ENCODE measurements around the gene EMP1. TPM values are rescaled to one million over a fixed set of nuclear protein-coding genes. Genes with fewer than 3 reads are reported as not detected.

EMP1 gene
- total RNA-seq, 1 experiment from 2014 or later: 0.63 TPM

GRCh38 chr12:13190275-13190674, 6.3 kb upstream of the EMP1 start:
- no peak overlapping the region for H3K4me3 Mint-ChIP-seq
- TF ChIP-seq CTCF (conservative IDR thresholded peaks at IDR 0.05): no peak
- Histone ChIP-seq H2AK5ac (ENCODE audit: insufficient read length, low read length) (no peak overlapping the region), H2BK20ac (ENCODE audit: low read depth, low read length, poor library complexity, severe bottlenecking) (no peak overlapping the region), H3K56ac (ENCODE audit: insufficient read length, low read depth, low read length) (no peak overlapping the region), H2AFZ (ENCODE audit: low read length) (no peak overlapping the region), H3K27me3 (ENCODE audit: insufficient read depth, low read length) (no peaks in the 10 kb centered on the region), H3K79me1 (ENCODE audit: insufficient read depth, low read depth, low read length, poor library complexity, severe bottlenecking) (no peaks in the 10 kb centered on the region), H3K9me3 (ENCODE audit: control insufficient read depth, low read depth, low read length) (no peaks in the 10 kb centered on the region), H3K4me2 (ENCODE audit: insufficient read depth, insufficient read length, low read length) (no peak overlapping the region), H3K14ac (ENCODE audit: insufficient read depth, low read length) (no peak overlapping the region), H2BK120ac (ENCODE audit: low read depth, low read length, poor library complexity, severe bottlenecking) (no peak overlapping the region), H3K18ac (ENCODE audit: insufficient read length, low read depth, low read length) (no peak overlapping the region), H3K79me2 (ENCODE audit: insufficient read depth, low read length) (no peaks in the 10 kb centered on the region), H3T11ph (ENCODE audit: low read length) (no peak overlapping the region), H3K23ac (ENCODE audit: insufficient read length, low read depth, low read length) (no peak overlapping the region), H4K91ac (ENCODE audit: insufficient read length, low read depth, low read length) (no peak overlapping the region), H3K23me2 (ENCODE audit: insufficient read length, low read depth, low read length, poor library complexity, severe bottlenecking) (no peaks in the 10 kb centered on the region), H2BK15ac (ENCODE audit: low read depth, low read length) (no peak overlapping the region), H3K4me1 (ENCODE audit: insufficient read depth, low read length) (no peaks in the 10 kb centered on the region), H4K8ac (replicated peaks; ENCODE audit: insufficient read length, low read depth, low read length) (no peak overlapping the region), H3K4ac (ENCODE audit: low read depth, low read length) (no peak overlapping the region), H2BK5ac (ENCODE audit: insufficient read length, low read length) (no peak overlapping the region), H3K27ac (ENCODE audit: insufficient read length, low read depth, low read length) (no peak overlapping the region), H3K9ac (ENCODE audit: extremely low read depth, insufficient read length, low read length) (no peak overlapping the region), H4K20me1 (ENCODE audit: control insufficient read depth, insufficient read depth, insufficient read length) (no peaks in the 10 kb centered on the region), H4K5ac (ENCODE audit: insufficient read length, low read depth, low read length) (no peak overlapping the region), H2BK12ac (ENCODE audit: insufficient read length, low read depth, low read length) (no peak overlapping the region)
- H3K9me3 Mint-ChIP-seq: no peaks in the 10 kb centered on the region
- H3K27me3 Mint-ChIP-seq (ENCODE audit: low read depth): no peaks in the 10 kb centered on the region
- DNase-seq: no peak
- peaks cover 4 to 7% of the 10 kb centered on the region in 2 experiments for H3K4me1 Mint-ChIP-seq
- H3K27ac Mint-ChIP-seq: no peak overlapping the region
- WGBS (ENCODE audit: extremely low coverage, insufficient read length, low lambda C conversion rate): no CpG with 5 or more reads among the region's 3 CpGs
- H3K36me3 Mint-ChIP-seq (ENCODE audit: insufficient read depth in 1 of 3, low read depth in 3 of 3): no peaks in the 10 kb centered on the region

Data from H9 (cell line).